ENCODE data around the gene WNT5B. TPM values are rescaled to one million over a fixed set of nuclear protein-coding genes. Genes with fewer than 3 reads are reported as not detected.

WNT5B gene
- total and polyA plus RNA-seq, 2 of the 8 experiments (the other 6 are each of a cell fraction or from before 2014, with no cell fraction given) = 0.91 to 1.2 TPM

DNA sequence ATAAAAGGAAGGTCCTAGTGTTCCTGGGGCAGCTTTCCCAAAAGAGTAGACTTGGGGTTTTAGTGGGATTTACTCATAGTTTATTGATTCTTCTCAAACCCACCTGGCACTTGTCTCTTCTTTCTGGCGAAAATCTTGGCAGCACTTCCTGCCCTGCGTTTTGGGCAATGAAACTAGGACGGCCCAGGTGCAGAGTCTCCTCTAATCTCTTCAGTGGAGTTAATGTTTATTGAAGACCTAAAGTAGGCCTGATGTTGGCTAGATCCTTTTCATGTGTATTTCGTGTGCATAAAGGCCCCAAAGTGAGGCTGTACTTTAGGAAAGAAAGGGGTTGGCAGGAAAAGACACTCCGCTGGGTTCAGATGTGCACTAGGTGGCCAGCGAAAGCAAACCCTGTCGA, 5.1 kb downstream of the WNT5B start:
- H3K9ac ChIP-seq (replicated peaks in 1 of 4; ENCODE audit: extremely low read depth in 1 of 4, low read depth in 3 of 4, low read length in 3 of 4) = no peak overlapping the region
- H3K23ac ChIP-seq (ENCODE audit: insufficient read length) = no peak overlapping the region
- H3K56ac ChIP-seq (replicated peaks; ENCODE audit: insufficient read length, low read depth, low read length) = no peak overlapping the region
- 65% methylated on average over 7 of the region's 7 CpGs; no CpG with 5 or more reads in 1 of the 2 experiments for WGBS, 2 experiments (ENCODE audit: extremely low coverage in 1 of 2, insufficient coverage in 1 of 2, insufficient read length in 1 of 2, insufficient replicate concordance in 2 of 2, low coverage in 1 of 2, low lambda C conversion rate in 2 of 2, missing lambda C conversion rate in 1 of 2)
- no peak overlapping the region for H2BK120ac ChIP-seq (replicated peaks; ENCODE audit: low read depth, low read length)
- no peak overlapping the region for H4K91ac ChIP-seq (replicated peaks; ENCODE audit: insufficient read length, low read length)
- POLR2A ChIA-PET (ENCODE audit: partially characterized antibody) = interaction anchor here (0.6 to 1.6 kb wide), 2 partner anchors 28 to 47 kb away, joined by 3 to 5 read pairs; no protein-coding TSS in a partner anchor
- DNase-seq (ENCODE audit: low read depth in 1 of 2, low spot score in 2 of 2) (no peak), FAIRE-seq (no peak)
- H3K23me2 ChIP-seq (ENCODE audit: low read depth, low read length) = peaks cover 7% of the 10 kb centered on the region
- H3K36me3 ChIP-seq (ENCODE audit: control insufficient read depth in 2 of 4, insufficient read depth in 4 of 4, low read length in 3 of 4) = no peaks in the 10 kb centered on the region
- H3K79me2 ChIP-seq (ENCODE audit: control insufficient read depth in 1 of 2, insufficient read depth in 2 of 2, low read length in 2 of 2) = no peaks in the 10 kb centered on the region
- no peak overlapping the region for H2BK5ac ChIP-seq (ENCODE audit: low read depth, low read length)
- H3K4ac ChIP-seq (replicated peaks; ENCODE audit: insufficient read length, low read depth, low read length) = no peak overlapping the region
- H3K14ac ChIP-seq (ENCODE audit: insufficient read length) = no peak overlapping the region
- no peak overlapping the region for H2AK5ac ChIP-seq (ENCODE audit: low read depth, low read length)
- no peak overlapping the region for H2BK12ac ChIP-seq (ENCODE audit: low read depth, low read length)
- H3K18ac ChIP-seq (ENCODE audit: extremely low read depth, low read length) = no peak overlapping the region
- H2AFZ ChIP-seq (ENCODE audit: low read length) = no peak overlapping the region
- H3K9me3 ChIP-seq (ENCODE audit: insufficient read depth in 2 of 2, low read depth in 1 of 2, low read length in 1 of 2) = no peaks in the 10 kb centered on the region
- no peak overlapping the region for H4K8ac ChIP-seq (ENCODE audit: extremely low read depth, insufficient read depth, low read length)
- no peak overlapping the region for H3K27ac ChIP-seq (ENCODE audit: low read depth, low read length)
- no peak overlapping the region for H2BK15ac ChIP-seq (ENCODE audit: low read length)
- H3K4me1 ChIP-seq (replicated peaks in 1 of 4; ENCODE audit: control insufficient read depth in 3 of 4, insufficient read depth in 4 of 4, low read length in 3 of 4) = peaks cover 2 to 18% (median 16%) of the 10 kb centered on the region in 4 experiments
- peaks cover 0 to 4% of the 10 kb centered on the region in 2 experiments for H4K20me1 ChIP-seq (replicated peaks in 1 of 2; ENCODE audit: control insufficient read depth in 1 of 2, insufficient read depth in 2 of 2, low read length in 2 of 2)
- H3K79me1 ChIP-seq (ENCODE audit: low read depth, low read length) = no peaks in the 10 kb centered on the region
- no peak overlapping the region for H3K4me2 ChIP-seq (ENCODE audit: insufficient read depth in 1 of 2, low read depth in 2 of 2, low read length in 2 of 2)
- H4K5ac ChIP-seq (ENCODE audit: insufficient read length, low read depth, low read length) = no peak overlapping the region
- no peak overlapping the region for H3K4me3 ChIP-seq (ENCODE audit: extremely low read depth in 1 of 4, insufficient read depth in 2 of 4, low read depth in 3 of 4, low read length in 4 of 4)
- H3K27me3 ChIP-seq (replicated peaks in 1 of 4; ENCODE audit: control insufficient read depth in 3 of 4, extremely low read depth in 1 of 4, insufficient read depth in 3 of 4, low read length in 3 of 4) = peaks cover 33 to 65% (median 52%) of the 10 kb centered on the region in 4 experiments
- TF ChIP-seq, protein P1, sequence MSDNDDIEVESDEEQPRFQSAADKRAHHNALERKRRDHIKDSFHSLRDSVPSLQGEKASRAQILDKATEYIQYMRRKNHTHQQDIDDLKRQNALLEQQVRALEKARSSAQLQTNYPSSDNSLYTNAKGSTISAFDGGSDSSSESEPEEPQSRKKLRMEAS (IDR thresholded peaks at IDR 0.05) = no peak
- TF ChIP-seq SP1 (IDR thresholded peaks at IDR 0.05; ENCODE audit: low read depth, low read length) = no peak
- TF ChIP-seq SIRT6 (IDR thresholded peaks at IDR 0.05; ENCODE audit: low read length) = no peak
- CTCF ChIA-PET (ENCODE audit: partially characterized antibody) = interaction anchor here (0.6 to 3.6 kb wide), 27 partner anchors 9 to 532 kb away, joined by 3 to 40 read pairs (median 6); no protein-coding TSS in a partner anchor
- no peak overlapping the region for H2BK20ac ChIP-seq (ENCODE audit: low read length)

All from H1 (cell line).